Right renal pelvis (tissue), 4 donors: Measurements from ENCODE around the gene SORL1-AS1.
A peak's percentile ranks its signal among the peaks of the same experiment; 100 is the strongest.

Source experiments
- DNase-seq, 4 donors: peaks; one replicate each; pipeline ENCODE4 v3.0.0-alpha.2; 2013; ENCODE audit warnings: low read depth in 4 of 4, low spot score in 3 of 4, missing footprints in 1 of 4

The SORL1-AS1 gene

DNA sequence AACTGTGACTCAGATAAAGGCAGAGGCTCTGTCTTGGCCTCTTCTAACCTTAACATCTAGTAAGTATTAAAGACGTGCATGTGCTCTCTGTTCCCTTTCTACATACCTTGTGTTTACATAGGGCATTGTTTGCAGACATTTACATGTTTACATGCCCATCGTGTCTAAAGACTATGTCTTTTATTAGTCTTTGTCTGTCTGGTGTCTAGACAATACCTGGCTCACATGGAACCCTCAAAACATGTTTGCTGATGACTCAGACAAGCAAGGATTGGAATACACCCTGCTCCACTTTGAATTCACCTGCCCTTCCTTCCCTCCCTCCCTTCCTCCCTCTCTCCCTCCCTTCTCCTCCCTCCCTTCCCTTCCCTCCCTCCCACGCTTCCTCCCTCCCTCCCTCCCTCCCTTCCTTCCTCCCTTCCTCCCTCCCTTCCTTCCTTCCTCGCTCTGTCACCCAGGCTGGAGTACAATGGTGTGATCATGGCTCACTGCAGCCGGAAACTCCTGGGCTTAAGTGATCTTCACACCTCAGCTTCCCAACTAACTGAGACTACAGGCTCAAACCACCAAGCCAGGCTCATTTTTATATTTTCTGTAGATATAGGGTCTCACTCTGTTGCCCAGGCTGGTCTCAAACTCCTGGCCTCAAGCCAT lies 23.7 kb upstream of the SORL1-AS1 start:
- no peak for DNase-seq

DNA sequence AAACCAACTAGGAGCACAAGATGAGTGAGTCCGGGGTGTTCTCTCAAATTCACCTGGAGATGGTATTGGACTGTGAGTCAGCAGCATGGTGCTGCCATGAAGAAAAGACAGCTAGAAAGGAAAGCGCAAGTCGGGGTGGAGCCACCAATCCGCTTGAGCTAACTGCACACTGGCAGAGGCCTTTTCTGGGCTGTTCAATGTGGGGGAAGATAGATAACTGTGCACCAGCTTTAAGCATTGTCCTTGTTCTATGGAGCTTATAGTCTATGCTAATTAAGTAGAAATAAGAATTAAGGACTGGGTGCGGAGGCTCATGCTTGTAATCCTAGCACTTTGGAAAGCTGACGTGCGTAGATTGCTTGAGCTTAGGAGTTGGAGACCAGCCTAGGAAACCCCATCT lies 21.9 kb upstream of the SORL1-AS1 start:
- DNase-seq = no peak

DNA sequence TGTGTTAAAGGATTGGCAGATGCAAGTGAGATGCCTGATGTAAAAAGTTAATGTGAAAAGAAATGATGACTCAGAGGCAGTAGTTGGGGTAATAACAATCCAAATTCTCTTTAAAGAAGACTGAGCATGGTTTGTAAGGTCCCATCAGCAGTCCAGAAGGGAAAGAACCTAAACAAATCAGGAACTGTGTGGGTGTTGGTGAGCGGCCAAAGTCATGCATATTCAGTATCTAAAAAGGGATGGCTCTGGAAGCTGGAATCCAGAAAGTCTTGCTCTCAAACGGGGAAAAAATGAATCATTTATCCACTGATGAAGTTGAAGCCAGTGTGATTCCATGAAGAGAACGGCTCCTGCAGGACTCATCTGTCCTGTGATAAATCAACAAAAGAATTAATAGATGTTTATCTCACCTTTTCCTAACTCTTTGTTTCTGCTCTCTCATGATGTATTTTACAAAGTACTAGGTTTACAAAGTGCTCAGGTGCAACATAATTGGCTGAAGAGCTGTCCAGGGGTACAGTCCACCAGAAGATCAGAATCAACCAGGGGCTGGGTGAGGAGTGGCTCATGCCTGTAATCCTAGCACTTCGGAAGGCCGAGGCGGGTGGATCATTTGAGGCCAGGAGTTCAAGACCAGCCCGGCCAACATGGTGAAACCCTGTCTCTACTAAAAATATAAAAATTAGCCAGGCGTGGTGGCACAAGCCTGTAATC lies 20.5 kb upstream of the SORL1-AS1 start:
- no peak for DNase-seq

DNA sequence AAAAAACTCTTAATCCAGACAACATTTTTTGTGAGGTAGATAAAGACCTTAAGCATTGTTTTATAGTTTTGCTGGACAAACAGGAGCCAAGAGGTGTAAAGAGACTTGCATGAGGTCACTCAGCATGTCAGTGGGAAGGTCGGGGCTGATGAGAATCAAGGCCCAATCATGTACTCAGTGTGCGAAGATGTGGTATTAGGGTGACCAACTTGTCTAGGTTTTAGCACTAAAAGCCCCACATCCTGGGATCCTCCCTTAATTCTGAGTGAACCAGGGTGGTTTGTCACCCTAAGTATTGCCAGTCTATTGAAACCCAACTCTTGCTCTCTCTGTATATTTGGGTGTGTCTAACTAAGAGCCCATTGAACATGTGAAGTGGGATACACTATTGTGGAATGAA lies 19.5 kb upstream of the SORL1-AS1 start:
- no peak for DNase-seq

DNA sequence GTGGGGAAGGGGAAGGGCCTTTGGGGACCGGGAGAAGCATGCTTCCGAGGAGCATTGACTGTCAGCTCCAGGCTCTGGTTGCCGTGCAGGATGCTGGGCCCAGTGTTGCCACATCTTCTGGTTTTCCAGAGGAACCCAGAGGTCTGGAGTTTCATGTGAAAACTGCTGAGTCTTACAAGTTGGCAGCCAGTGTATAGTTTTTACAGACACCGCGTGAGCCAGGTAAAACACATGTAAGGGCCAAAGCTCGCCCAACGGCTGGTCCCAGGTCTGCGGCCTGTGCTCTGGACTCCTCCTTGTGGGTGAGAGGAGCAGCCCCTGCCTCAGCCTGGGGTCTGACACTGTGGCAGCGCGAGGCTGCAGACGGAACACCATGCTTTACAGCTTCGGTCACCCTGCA lies 18.4 kb upstream of the SORL1-AS1 start:
- DNase-seq = no peak

DNA sequence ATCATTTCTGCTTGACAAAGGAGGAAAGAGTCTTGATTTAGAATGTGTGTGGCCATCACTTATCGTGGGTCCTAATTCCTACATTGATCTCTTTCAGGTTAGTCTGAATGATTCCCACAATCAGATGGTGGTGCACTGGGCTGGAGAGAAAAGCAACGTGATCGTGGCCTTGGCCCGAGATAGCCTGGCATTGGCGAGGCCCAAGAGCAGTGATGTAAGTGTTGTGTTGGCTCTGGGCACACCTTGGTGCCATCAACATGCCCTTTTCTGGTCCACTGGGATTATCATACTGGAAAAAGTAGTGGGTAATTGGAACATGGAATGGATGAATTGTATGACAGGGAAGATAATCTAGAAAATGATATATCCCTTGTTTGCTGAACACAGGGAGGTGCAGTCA lies 17.1 kb upstream of the SORL1-AS1 start:
- no peak for DNase-seq

DNA sequence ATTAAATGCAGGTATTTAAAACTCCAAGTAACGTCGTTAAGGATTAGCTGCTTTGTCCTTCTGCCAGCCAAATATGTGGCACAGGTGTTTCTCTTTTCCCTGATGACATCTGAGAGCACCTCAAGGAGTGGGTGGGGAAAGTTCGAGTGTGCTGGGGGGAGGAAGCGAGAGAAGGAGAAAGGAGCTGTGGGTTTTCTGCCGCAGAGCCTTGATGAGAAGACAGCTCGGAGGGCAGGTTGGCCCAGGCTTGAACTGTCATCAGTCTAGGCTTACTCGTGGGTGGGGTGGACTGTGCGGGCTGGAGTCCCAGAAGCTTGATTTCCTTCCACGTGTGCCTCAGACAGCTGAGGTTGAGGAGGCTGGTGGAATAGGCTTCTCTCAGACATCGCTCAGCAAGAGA lies 15.2 kb upstream of the SORL1-AS1 start:
- DNase-seq = no peak

DNA sequence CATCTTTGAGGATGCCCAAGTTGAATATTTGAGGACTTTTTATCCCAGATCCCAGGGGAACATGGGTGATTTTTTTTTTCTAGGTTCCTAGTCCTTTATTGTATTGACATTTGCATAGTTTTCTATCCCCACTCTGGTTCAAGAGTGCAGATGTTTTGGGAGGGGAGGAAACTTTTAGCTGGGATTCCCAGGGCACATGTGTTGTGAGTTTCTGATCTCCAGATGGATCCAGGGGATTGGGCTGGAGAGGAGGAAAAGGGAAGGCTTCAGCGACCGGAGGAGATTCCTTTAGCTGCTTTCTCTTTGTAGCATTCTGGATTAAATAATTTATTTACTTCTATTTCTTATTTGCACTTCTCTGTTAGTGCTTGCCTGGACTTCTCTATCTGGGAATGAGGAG lies 14.7 kb upstream of the SORL1-AS1 start:
- no peak for DNase-seq

DNA sequence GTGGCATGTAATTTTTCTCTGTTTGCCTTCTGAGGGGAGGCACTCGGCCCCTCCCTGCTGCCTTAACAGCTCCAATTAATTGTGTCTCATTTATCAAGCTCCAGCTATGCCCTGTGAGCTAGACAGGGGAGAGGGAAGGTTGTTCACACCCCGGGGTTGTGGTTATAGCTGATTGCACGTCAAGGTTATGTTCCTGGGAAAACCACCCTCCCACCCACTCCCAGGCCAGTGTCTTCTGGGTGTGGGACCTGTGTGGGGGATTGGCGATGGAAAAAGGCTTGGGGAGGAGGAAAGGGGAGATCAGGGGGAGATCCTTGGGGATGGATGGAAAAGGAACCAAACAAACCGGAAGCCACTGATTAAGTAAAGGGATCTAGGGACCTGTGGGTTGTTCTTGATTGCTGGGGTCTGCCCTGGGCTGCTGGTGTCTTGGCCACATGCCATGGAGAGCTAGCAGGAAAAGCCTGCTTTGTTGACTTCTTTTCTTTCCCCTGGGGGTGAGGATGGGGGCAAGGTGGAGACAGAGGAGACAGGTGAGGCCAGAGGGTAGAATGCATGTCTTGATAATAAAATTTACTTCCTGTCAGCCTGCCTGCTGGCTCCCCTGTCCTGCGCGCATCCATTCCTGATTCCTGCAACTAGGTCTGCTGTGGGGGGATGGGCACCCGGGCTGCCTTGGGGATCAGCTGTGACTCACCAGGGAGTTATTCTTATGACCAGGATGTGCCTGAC lies 13.5 kb upstream of the SORL1-AS1 start:
- peak in 2 of 4 donors; percentile 38 to 65 for DNase-seq

DNA sequence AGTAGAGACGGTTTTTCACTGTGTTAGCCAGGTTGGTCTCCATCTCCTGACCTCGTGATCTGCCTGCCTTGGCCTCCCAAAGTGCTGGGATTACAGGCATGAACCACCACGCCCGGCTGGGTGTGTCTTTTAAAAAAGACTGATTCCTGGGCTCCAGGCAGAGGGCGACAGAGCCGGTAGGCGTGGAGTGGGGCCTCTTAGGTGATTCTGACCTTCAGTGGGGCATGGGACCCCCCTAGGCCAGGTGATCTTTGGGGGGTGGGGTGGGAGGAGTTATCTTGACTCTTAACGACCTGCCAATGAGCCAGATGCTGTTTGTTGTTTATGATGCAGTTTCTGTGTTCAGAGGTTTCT lies 12.9 kb upstream of the SORL1-AS1 start:
- DNase-seq = no peak

DNA sequence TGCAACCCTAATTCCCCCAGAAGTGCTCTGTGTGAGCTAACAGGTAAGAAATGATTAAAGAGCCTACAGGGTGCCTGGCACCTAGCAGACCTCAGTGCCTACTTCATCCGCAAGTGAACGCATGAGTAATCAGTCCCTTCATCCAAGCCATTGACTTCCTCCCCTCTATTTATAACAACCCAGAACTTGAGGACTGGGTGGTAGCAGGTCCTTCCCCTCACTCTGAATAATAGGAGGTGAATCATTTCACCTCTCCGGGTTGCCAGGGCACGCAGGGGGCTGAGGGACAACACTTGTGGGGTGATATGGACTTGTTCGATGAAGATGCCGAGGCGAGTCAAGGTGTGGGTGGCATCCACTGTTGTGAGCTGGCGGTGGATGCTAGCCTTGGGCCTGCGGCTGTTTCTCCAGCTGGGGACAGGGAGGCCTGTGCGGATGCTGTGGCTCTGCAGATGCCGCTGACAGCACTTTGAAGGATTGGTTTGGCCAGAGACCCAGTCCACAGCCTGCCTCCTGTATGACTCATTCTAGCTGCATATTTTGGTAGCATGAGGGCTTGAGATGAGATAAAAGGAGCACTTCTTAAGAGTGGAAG lies 11.7 kb upstream of the SORL1-AS1 start:
- no peak for DNase-seq

DNA sequence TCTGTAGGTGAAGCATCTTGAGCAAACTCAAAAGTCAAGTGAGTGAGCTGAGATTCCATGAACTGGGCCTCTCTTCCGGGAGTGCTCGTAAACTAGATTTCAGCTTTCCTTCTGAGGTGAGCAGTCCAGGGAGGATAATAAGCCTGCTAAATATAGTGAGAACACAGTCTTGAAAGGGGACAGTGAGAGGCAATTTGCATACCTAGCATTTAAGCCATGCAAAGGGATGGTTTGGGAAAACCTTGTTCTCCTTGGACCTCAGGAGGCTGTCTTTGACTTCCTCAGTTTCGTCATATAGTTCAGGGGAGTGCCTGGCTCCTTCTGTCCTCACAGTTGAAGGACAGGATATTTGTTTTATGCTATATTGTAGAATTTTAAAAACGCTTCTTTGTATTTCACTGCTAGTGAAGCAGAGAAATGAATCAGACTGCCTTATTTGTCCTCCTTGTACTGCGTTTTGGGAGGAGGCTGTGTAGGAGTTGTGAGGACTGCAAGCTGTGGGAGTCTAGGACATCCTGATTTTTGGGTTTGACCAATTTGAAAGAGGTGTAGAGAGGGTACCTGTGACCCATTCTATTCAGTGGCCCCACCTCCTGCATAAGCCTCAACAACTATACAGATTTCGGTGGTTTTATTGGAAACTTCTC lies 11.0 kb upstream of the SORL1-AS1 start:
- DNase-seq = no peak

DNA sequence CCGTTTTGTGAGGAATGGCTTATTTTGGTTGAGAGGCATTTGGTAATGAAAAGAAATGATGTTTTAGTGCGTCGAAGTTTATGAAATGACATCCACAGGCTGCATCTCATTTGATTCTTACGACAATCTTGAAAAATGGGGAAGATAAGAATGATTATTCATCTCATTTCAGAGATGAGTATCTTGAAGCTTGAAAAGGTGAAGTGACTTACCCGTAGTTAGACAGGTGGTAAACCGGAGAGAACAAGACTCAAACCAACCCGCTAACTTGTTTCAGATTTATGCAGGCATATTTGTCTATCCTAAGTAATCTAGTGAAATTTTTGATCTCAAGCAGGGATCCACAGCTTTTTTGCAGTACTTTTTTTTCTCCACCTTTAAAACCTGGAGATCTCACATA lies 9.1 kb upstream of the SORL1-AS1 start:
- no peak for DNase-seq

DNA sequence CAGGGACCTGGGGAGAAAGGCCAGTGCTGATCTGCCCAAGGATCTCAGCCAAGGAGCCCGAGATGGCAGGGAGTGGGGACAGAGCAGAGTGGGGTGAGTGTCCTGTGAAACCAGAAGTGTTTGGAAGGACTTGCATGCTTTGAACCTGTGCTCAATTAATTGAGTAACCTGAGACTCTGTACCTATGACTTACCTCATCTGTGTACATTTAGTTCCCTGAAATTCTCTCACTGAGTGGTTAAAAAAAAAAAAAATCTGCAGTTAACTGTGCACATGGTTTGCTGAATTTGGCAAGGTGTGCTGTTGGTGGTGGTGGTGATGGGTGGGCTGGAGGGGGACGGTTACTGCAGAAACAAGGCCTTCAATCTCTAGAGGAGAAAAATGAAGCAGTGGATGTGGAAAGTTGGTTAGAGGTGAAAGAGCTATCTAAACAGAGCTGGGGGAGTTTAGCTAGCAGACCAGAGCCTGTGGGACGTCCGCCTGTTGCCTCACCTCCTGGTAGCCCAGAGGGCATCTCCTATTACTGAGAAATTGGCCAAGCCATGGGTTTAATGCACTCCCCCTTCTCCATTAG lies 8.3 kb upstream of the SORL1-AS1 start:
- DNase-seq = no peak

DNA sequence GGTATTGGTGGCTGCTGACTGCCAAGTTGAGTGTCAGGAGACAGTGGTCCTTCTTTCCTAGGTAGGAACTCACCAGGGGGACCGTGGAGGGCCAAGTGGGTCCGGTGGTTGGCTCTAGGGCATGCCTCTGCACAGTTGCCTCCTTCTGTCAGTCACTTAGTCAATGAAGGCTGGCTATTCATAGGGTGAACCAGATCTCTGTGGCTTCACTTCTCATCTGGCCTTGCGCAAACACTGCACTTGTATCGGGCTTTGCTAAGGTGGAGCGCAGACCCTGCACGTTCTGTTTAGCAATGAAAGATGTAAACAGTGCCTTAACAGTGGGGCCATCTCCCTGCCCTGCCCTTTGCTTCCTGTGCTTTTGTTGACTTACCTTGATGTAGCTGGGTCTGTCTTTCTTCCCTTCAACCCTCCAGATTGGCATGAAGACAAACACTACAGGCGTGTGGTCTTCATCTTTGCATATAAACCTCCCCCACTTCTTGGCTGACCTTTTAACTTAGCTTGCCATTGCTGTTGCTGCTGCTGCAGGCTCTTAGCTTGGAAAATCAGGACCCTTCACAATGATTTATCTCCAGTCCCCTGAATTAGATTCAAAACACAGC lies 6.7 kb upstream of the SORL1-AS1 start:
- DNase-seq = no peak

DNA sequence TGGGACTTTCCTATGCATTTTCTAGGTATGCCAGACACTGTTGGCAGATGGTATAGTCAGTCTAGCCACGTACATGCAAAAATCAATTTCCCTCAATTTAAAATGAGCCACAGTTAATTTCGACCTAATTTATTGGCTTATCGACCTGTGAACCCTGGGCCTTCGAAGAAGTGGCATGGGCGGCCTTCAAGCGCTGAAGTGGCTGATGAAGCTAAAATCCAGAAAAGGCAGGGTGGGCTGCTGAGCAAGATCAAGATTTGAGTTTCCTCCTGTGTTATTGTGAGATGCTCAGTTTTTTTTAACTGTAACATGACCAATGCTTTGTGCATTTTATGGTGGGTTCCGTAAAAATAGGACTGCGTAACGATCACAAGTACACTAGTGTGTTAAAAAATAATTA lies 5.8 kb upstream of the SORL1-AS1 start:
- DNase-seq = no peak

DNA sequence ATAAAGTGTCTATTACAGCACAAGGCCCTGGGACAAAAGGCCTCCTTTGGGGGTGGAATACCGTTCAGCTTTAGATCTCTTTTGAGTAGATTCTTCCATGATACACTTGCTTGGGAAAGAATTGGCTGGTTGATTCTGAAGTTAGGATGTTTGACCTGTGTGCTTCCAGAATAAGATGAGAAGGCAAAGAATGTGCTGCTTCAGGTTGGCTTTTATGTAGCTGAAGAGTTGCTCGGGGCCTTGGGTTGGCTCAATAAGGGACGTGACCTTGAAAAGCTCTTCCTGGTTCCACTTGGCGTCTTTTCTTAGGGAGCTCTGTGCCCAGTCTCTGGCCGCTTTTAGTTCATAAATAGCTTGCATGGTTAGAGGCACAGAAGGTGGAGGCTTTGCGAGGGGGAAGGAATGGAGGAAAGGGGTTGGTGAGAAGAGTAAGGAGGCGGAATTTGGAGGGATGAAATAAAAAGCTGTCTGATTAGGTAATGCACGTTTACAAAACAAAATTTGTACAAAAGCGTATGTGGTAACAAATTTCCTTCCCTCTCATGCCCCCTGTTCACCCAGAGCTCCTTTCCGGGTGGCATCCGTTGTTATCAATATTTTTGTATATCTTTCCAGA lies 4.2 kb upstream of the SORL1-AS1 start:
- no peak for DNase-seq

DNA sequence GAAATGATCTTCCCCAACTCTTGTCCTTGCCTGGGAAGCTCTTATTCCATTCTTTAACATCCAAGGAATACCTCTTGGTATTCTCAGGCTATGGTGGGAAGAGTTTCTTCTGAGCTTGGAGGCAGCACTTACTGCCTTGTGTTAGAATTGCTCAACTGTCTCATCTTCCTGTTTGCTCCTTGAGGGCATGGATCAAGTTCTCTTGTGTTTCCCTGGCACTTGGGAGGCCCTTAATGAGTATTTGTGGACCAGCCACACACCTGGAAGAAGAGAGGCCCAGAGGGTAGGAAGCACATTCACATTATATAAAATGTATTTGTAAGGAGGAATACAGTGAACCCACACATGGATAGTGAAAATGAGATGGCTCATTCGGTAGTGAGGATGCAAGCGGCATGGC lies 3.4 kb upstream of the SORL1-AS1 start:
- no peak for DNase-seq

DNA sequence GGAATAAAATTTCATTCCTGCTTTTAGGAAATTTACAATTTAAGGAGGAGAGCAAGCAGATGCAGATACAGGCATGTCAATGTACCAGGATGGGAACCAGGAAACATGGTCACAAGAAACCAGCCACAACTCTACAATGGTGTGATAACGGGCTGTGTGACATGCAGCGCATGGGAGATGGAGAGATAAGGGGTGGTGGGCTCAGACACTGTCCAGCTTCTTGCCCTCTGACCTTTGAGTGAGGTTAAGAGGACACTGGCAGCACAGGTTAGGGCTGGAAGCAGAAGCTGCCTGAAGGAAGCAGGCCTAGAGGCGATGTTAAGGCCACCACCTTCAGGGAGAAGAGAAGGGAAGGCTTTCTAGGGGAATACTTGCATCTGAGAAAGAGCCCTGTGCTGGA lies 2.3 kb upstream of the SORL1-AS1 start:
- no peak for DNase-seq
